K562 (cell line): ENCODE measurements around the gene ITGA1. TPM values are rescaled to one million over a fixed set of nuclear protein-coding genes. Genes with fewer than 3 reads are reported as not detected.
A peak's percentile ranks its signal among the peaks of the same experiment; 100 is the strongest.

ENCODE experiments used
- ATAC-seq: fragments of 200-7000 bp; cut with Tn5 transposase; 3 replicates; pipeline ENCODE4 v1.9.1; 2020; ENCODE audit warnings: moderate library complexity
- BruUV-seq: library from RNA; stranded (reverse); fragments of 400-500 nt; replicated peaks from 2 replicates; lab custom pipeline; 2021; lab: Mats Ljungman, UMichigan
- CTCF ChIA-PET: fragments of 300-600 bp; formaldehyde crosslinking; extraction: SDS; loops from one replicate; lab custom pipeline; 2021; ENCODE audit warnings: low intra/inter-chr PET ratio; lab: Yijun Ruan, JAX
- POLR2A ChIA-PET: fragments of 300-600, 350-650 bp; sonication (Branson Sonifier 250); formaldehyde crosslinking; extraction: SDS; loops from one replicate; lab custom pipeline; 2021; ENCODE audit warnings: antibody characterized with exemption, inconsistent platforms; lab: Yijun Ruan, JAX
- DNase-seq, 4 experiments: peaks; one replicate each; pipeline versions ENCODE4 v3.0.0 to v3.0.0-alpha.2; 2011 to 2018; ENCODE audit warnings: low spot score in 3 of 4, mixed read lengths in 3 of 4; ENCODE audit errors: extremely low read depth in 1 of 4
- FAIRE-seq: peaks from 2 replicates; lab custom pipeline; 2011; peaks lifted over from hg19 to GRCh38; lab: Jason Lieb, UNC
- H2AFZ ChIP-seq: 2 replicates; pipeline ENCODE4 v1.6.0; 2011; ENCODE audit warnings: low read depth, low read length, control low read depth, inconsistent platforms
- H3K27ac ChIP-seq: fragments of 200-600 bp; 3 replicates; pipeline ENCODE4 v1.8.0; 2011; ENCODE audit warnings: low read depth, mild to moderate bottlenecking, control low read depth, inconsistent platforms, low read length, moderate library complexity, mixed read lengths; ENCODE audit errors: extremely low read depth
- H3K27me3 ChIP-seq, 2 experiments: fragments of 300-600 bp in 1 of 2; 2 replicates in 1 of 2; 3 replicates in 1 of 2; pipeline versions ENCODE4 v1.6.0 to v1.8.0; 2011; ENCODE audit warnings: inconsistent platforms in 2 of 2, low read length in 2 of 2, mild to moderate bottlenecking in 1 of 2, mixed read lengths in 1 of 2, moderate library complexity in 1 of 2; ENCODE audit not compliant: control insufficient read depth in 2 of 2, insufficient read depth in 2 of 2
- H3K36me3 ChIP-seq: fragments of 300-600 bp; 3 replicates; pipeline ENCODE4 v1.8.0; 2011; ENCODE audit warnings: mild to moderate bottlenecking, low read length, inconsistent platforms; ENCODE audit not compliant: control insufficient read depth, insufficient read depth
- H3K4me1 ChIP-seq, 2 experiments: fragments of 200-600 bp in 1 of 2; replicated peaks in 1 of 2; 2 replicates in 1 of 2; 3 replicates in 1 of 2; pipeline versions ENCODE4 v1.5.1 to v1.8.0; 2011; ENCODE audit warnings: inconsistent platforms in 2 of 2, low read length in 2 of 2, mild to moderate bottlenecking in 1 of 2, mixed read lengths in 1 of 2, moderate library complexity in 1 of 2; ENCODE audit not compliant: control insufficient read depth in 2 of 2, insufficient read depth in 2 of 2
- H3K4me2 ChIP-seq: 2 replicates; pipeline ENCODE4 v1.6.1; 2011; ENCODE audit warnings: low read length, control low read depth, inconsistent platforms, mixed read lengths; ENCODE audit not compliant: insufficient read depth
- H3K4me3 ChIP-seq: fragments of 200-600 bp; sonication (generic), shearing (Covaris generic); 2 replicates; pipeline ENCODE4 v1.5.1; 2016; ENCODE audit warnings: control low read depth, inconsistent platforms
- H3K79me2 ChIP-seq: fragments of 200-600 bp; 3 replicates; pipeline ENCODE4 v1.8.0; 2011; ENCODE audit warnings: low read length, inconsistent platforms; ENCODE audit not compliant: control insufficient read depth, insufficient read depth
- H3K9ac ChIP-seq, 2 experiments: 2 replicates each; pipeline versions ENCODE4 v1.6.0 to v1.6.1; 2011; ENCODE audit warnings: low read depth in 2 of 2, low read length in 2 of 2, control low read depth in 1 of 2, inconsistent platforms in 1 of 2, mild to moderate bottlenecking in 1 of 2, mixed read lengths in 1 of 2; ENCODE audit not compliant: insufficient read depth in 1 of 2
- H3K9me1 ChIP-seq: one replicate; pipeline ENCODE4 v1.6.0; 2011; ENCODE audit warnings: inconsistent platforms, mild to moderate bottlenecking, low read length, moderate library complexity; ENCODE audit not compliant: control insufficient read depth, insufficient read depth
- H3K9me3 ChIP-seq: replicated peaks from 2 replicates; pipeline ENCODE4 v1.5.1; 2011; ENCODE audit warnings: low read depth, low read length, inconsistent platforms; ENCODE audit not compliant: control insufficient read depth, insufficient read depth
- H4K20me1 ChIP-seq: replicated peaks from 2 replicates; pipeline ENCODE4 v1.6.1; 2011; ENCODE audit warnings: low read length, inconsistent platforms, mixed read lengths; ENCODE audit not compliant: control insufficient read depth, insufficient read depth
- ARID1B ChIP-seq: fragments of 450-650 bp; IDR thresholded peaks from 2 replicates; pipeline ENCODE4 v1.6.1; 2016; ENCODE audit warnings: antibody characterized with exemption, mild to moderate bottlenecking, inconsistent platforms
- CBX2 ChIP-seq: fragments of 200-600 bp; sonication (generic); IDR thresholded peaks from one replicate; pipeline ENCODE4 v1.6.1; 2012; ENCODE audit warnings: mild to moderate bottlenecking, low read length, inconsistent platforms; ENCODE audit not compliant: insufficient read depth, poor library complexity, severe bottlenecking
- DEAF1 ChIP-seq: fragments of 450-650 bp; formaldehyde crosslinking; IDR thresholded peaks from 2 replicates; pipeline ENCODE4 v1.4.0; 2020; ENCODE audit warnings: mild to moderate bottlenecking, moderate library complexity
- E4F1 ChIP-seq: fragments of 250-450 bp; sonication (Bioruptor Pico); IDR thresholded peaks from 2 replicates; pipeline ENCODE4 v1.5.0; 2021; ENCODE audit warnings: mild to moderate bottlenecking, borderline replicate concordance
- HMGXB4 ChIP-seq: sonication (generic); formaldehyde crosslinking; IDR thresholded peaks from 2 replicates; pipeline ENCODE4 v1.8.1; 2023; ENCODE audit warnings: mild to moderate bottlenecking, missing genetic modification reagents
- KLF1 ChIP-seq: fragments of 450-650 bp; IDR thresholded peaks from 2 replicates; pipeline ENCODE4 v1.6.1; 2016; ENCODE audit warnings: missing genetic modification characterization, missing compliant biosample characterization
- KLF16 ChIP-seq: IDR thresholded peaks from 2 replicates; pipeline ENCODE4 v1.6.1; 2016; ENCODE audit warnings: antibody characterized with exemption
- MYNN ChIP-seq, 2 experiments: sonication (generic); formaldehyde crosslinking in 1 of 2; IDR thresholded peaks; 2 replicates each; pipeline versions ENCODE4 v1.5.0 to v1.6.1; 2016 to 2020; ENCODE audit warnings: antibody characterized with exemption in 1 of 2, missing genetic modification reagents in 1 of 2
- NFE2 ChIP-seq: IDR thresholded peaks from 2 replicates; pipeline ENCODE4 v1.6.1; 2014; ENCODE audit warnings: antibody characterized with exemption, low read depth
- RAD21 ChIP-seq, 2 experiments: fragments of 250-450 bp in 1 of 2; fragments of 450-650 bp in 1 of 2; sonication (Bioruptor Pico) in 1 of 2; formaldehyde crosslinking in 1 of 2; IDR thresholded peaks in 1 of 2; conservative IDR thresholded peaks in 1 of 2; 2 replicates each; pipeline versions ENCODE4 v1.4.0 to v1.8.0; 2020 to 2022; ENCODE audit warnings: mild to moderate bottlenecking in 2 of 2, moderate library complexity in 1 of 2
- TAF15 ChIP-seq: fragments of 200-400 bp; formaldehyde crosslinking; IDR thresholded peaks from 2 replicates; pipeline ENCODE4 v1.6.1; 2017; ENCODE audit warnings: mild to moderate bottlenecking, low read depth, low read length, moderate library complexity
- TBP ChIP-seq: optimal IDR thresholded peaks from 2 replicates; pipeline ENCODE3; 2011; ENCODE audit warnings: low read depth, low read length, improper control_type of control experiment
- YY1 ChIP-seq, 3 experiments: IDR thresholded peaks; 2 replicates each; pipeline ENCODE4 v1.6.1; 2011; ENCODE audit warnings: low read length in 2 of 3, mild to moderate bottlenecking in 2 of 3, moderate library complexity in 2 of 3, borderline replicate concordance in 1 of 3, control low read depth in 1 of 3, low read depth in 1 of 3; ENCODE audit not compliant: insufficient read depth in 3 of 3, insufficient replicate concordance in 2 of 3, control insufficient read depth in 1 of 3, insufficient read length in 1 of 3; ENCODE audit errors: extremely low read depth in 1 of 3
- ZNF140 ChIP-seq: fragments of 250-450 bp; sonication (Bioruptor Pico); IDR thresholded peaks from 2 replicates; pipeline ENCODE4 v1.8.0; 2021; ENCODE audit warnings: moderate library complexity, mild to moderate bottlenecking, inconsistent platforms
- ZNF282 ChIP-seq: sonication (generic); formaldehyde crosslinking; IDR thresholded peaks from 2 replicates; pipeline ENCODE4 v1.8.1; 2023; ENCODE audit warnings: missing genetic modification reagents
- WGBS: fragments of 100-300 bp; shearing (Covaris generic); methylation state at CpG from one replicate; pipeline ENCODE4 v1.1.6; 2016; ENCODE audit warnings: low coverage, mixed read lengths; ENCODE audit not compliant: insufficient coverage; ENCODE audit errors: missing lambda C conversion rate; 5-methylcytosine and 5-hydroxymethylcytosine counted together
- in situ Hi-C: fragments of 300-500 bp; cut with MboI; formaldehyde crosslinking; loops from 4 replicates; pipeline ENCODE4 v1.15.0; 2018; ENCODE audit warnings: inconsistent platforms, mixed read lengths
- intact Hi-C: fragments of 100-400 bp; cut with micrococcal nuclease; formaldehyde crosslinking; loops from 2 replicates; pipeline ENCODE4 v1.14.2; 2022
- polyA plus RNA-seq, 8 experiments: library from polyadenylated mRNA; depleted of rRNA in 4 of 8; stranded (reverse) in 5 of 8; unstranded in 3 of 8; fragments of >200 nt; fragmentation: Nextera tagmentation in 2 of 8; fragmentation: Illumina TruSeq in 1 of 8; extraction: Ambion mirVana in 2 of 8; extraction: Trizol in 1 of 8; gene quantifications; 2 replicates each; pipeline versions ENCODE4 v1.2.1 to v1.2.3, GENCODE V29; 2011 to 2014; ENCODE audit warnings: inconsistent platforms in 1 of 8, missing spikeins in 1 of 8
- total RNA-seq, 7 experiments: library from RNA; depleted of rRNA in 6 of 7; stranded (reverse); fragments of >200 nt in 6 of 7; fragmentation: Illumina TruSeq in 2 of 7; extraction: Trizol in 2 of 7; gene quantifications; 2 replicates each; pipeline versions ENCODE4 v1.2.1 to v1.2.3, GENCODE V29; 2011 to 2021; ENCODE audit warnings: low replicate concordance in 1 of 7

The ITGA1 gene
- total and polyA plus RNA-seq, 9 of the 15 experiments (the other 6 are each of a cell fraction or from before 2014, with no cell fraction given) = 0.04 to 0.22 TPM; not detected in 7

GRCh38 chr5:52948418-52949076 lies 160.8 kb downstream of the ITGA1 start (continued):
- peak; percentile 86 to 87 for TF ChIP-seq RAD21 (CRISPR knock-in tag; conservative IDR thresholded peaks at IDR 0.05 in 1 of 2, IDR thresholded peaks at IDR 0.05 in 1 of 2)
- TF ChIP-seq MYNN (IDR thresholded peaks at IDR 0.05) = no peak
- no peak for TF ChIP-seq MYNN (CRISPR knock-in tag; IDR thresholded peaks at IDR 0.05)
- peak; percentile 54; the same call in 1 of the 2 replicates for TF ChIP-seq DEAF1
- no peak for TF ChIP-seq ZNF140
- no peak for TF ChIP-seq TAF15
- peak; percentile 6; the same call in 1 of the 2 replicates for TF ChIP-seq KLF16

- Histone ChIP-seq H3K27ac (no peak overlapping the region), H3K79me2 (no peaks in the 10 kb centered on the region), H3K36me3 (no peaks in the 10 kb centered on the region), H3K4me1 (no peaks in the 10 kb centered on the region), H3K9ac (no peak overlapping the region), H3K4me2 (no peak overlapping the region), H3K9me1 (no peaks in the 10 kb centered on the region), H2AFZ (no peak overlapping the region), H3K4me3 (no peak overlapping the region), H3K27me3 (no peaks in the 10 kb centered on the region; a peak in 1 of 5 replicates), H4K20me1 (no peaks in the 10 kb centered on the region), H3K9me3 (no peaks in the 10 kb centered on the region)
- intact Hi-C loops (no loop called here), in situ Hi-C loops (no loop called here)
- no peak for ATAC-seq
- no peak for FAIRE-seq
- WGBS = 0% methylated on average over 3 of the region's 3 CpGs
- DNase-seq = no peak
- ChIA-PET CTCF (no interaction called here), POLR2A (no interaction called here)
- no TSS peak for BruUV-seq
- TF ChIP-seq TBP = no peak
- TF ChIP-seq ZNF282 (CRISPR knock-in tag) = no peak
- TF ChIP-seq HMGXB4 (CRISPR knock-in tag) = no peak
- no peak for TF ChIP-seq YY1 (IDR thresholded peaks at IDR 0.05; ENCODE audit: borderline replicate concordance in 1 of 3, control insufficient read depth in 1 of 3, extremely low read depth in 1 of 3, insufficient read depth in 3 of 3, insufficient read length in 1 of 3, insufficient replicate concordance in 2 of 3, low read depth in 1 of 3, low read length in 2 of 3)
- TF ChIP-seq E4F1 = no peak
- no peak for TF ChIP-seq ARID1B
- no peak for TF ChIP-seq KLF1 (tag)
- TF ChIP-seq CBX2 = no peak
- TF ChIP-seq NFE2 = no peak
Observed at GRCh38 chr5:52950686-52951085, 163.0 kb downstream of the ITGA1 start.
